Heart left ventricle (tissue), 13 donors: ENCODE measurements around the gene JAGN1.
"Not testable (repeated sequence)": the region's sequence is repeated elsewhere in the genome, so short reads cannot be mapped to it uniquely, and the experiment has no call there.

Experiments used
- POLR2A ChIP-seq, 2 donors: fragments of 450-650 bp; IDR thresholded peaks; one replicate each; pipeline ENCODE4 v1.6.1; 2017; ENCODE audit warnings: antibody characterized with exemption in 2 of 2, mild to moderate bottlenecking in 2 of 2, moderate library complexity in 2 of 2
- TF ChIP-seq, protein P1 (sequence below), 12 donors: fragments of 200-600 bp; sonication (generic) in 4 of 12; IDR thresholded peaks; one replicate each; pipeline versions ENCODE4 v1.5.0 to v1.8.0; 2018 to 2022; ENCODE audit warnings: antibody characterized with exemption in 12 of 12, mild to moderate bottlenecking in 5 of 12
- donor health status: ischemic (EF 13 %, LVEDD 7.1; RV severe dilation, severe dysfunction).
- donor health status: DM: no; HTN: yes; CAD: no.
- donor health status: DM: no; HTN: no; CAD: no.
- donor health status: ischemic (EF 25% LVEDD 6.9; RV normal size, moderate dysfunction).
- donor health status: ischemic (EF 25% LVEDD 5.7; RV mildly dilated, moderate dysfunction).
- donor health status: ischemic (EF 35%, LVEDD 5.7; RV mildly dilated, moderate dysfunction).
- donor health status: nonischemic (EF 11% LVEDD 7.7; RV severe dilation, severe dysfunction).
- donor health status: DM: yes; HTN: yes; CAD: no.
- donor health status: PGD.
- donor health status: ischemic (EF 29% LVEDD 5.4; RV normal size, mild dysfunction).
- donor health status: nonischemic (EF 23%, LVEDD 6.1; RV moderate dilation, normal function).

DNA sequence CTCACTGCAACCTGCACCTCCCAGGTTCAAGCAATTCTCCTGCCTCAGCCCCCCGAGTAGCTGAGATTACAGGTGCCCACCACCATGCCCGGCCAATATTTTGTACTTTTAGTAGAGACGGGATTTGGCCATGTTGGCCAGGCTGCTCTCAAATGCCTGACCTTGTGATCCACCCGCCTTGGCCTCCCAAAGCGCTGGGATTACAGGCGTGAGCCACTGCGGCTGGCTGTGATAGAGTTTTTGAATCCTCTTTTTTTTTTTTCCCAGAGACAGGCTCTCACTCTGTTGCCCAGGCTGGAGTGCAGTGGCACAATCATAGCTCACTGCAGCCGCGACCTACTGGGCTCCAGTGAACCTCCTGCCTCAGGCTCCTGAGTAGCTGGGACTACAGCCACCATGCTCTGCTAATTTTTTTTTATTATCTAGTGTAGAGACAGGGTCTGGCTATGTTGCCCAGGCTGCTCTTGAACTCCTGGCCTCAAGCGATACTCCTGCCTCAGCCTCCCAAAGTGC, 25.2 kb upstream of the JAGN1 start:
- TF ChIP-seq, protein P1, sequence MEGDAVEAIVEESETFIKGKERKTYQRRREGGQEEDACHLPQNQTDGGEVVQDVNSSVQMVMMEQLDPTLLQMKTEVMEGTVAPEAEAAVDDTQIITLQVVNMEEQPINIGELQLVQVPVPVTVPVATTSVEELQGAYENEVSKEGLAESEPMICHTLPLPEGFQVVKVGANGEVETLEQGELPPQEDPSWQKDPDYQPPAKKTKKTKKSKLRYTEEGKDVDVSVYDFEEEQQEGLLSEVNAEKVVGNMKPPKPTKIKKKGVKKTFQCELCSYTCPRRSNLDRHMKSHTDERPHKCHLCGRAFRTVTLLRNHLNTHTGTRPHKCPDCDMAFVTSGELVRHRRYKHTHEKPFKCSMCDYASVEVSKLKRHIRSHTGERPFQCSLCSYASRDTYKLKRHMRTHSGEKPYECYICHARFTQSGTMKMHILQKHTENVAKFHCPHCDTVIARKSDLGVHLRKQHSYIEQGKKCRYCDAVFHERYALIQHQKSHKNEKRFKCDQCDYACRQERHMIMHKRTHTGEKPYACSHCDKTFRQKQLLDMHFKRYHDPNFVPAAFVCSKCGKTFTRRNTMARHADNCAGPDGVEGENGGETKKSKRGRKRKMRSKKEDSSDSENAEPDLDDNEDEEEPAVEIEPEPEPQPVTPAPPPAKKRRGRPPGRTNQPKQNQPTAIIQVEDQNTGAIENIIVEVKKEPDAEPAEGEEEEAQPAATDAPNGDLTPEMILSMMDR (IDR thresholded peaks at IDR 0.05) = not testable (repeated sequence)
- not testable (repeated sequence) for TF ChIP-seq POLR2A (IDR thresholded peaks at IDR 0.05)
